Body of pancreas (tissue), 4 donors: ENCODE measurements around the gene GABRA1. TPM values are rescaled to one million over a fixed set of nuclear protein-coding genes. Genes with fewer than 3 reads are reported as not detected.

ENCODE experiments used
- ATAC-seq: fragments of 150-250 bp; one replicate; pipeline ENCODE4 v1.9.1; 2016
- DNase-seq, 4 donors: peaks; one replicate each; pipeline ENCODE4 v3.0.0-alpha.2; 2019
- H3K27ac ChIP-seq, 4 donors: fragments of 200-600 bp; sonication (generic); 1 replicate in 3 of 4; 2 replicates in 1 of 4; pipeline versions ENCODE4 v1.5.1 to v1.6.1; 2016 to 2019; ENCODE audit warnings: mild to moderate bottlenecking in 1 of 4, mixed read lengths in 1 of 4, moderate library complexity in 1 of 4
- H3K27me3 ChIP-seq, 2 donors: fragments of 200-600 bp; sonication (generic); one replicate each; pipeline ENCODE4 v1.6.0; 2016; ENCODE audit warnings: mild to moderate bottlenecking in 1 of 2
- H3K36me3 ChIP-seq, 2 donors: fragments of 200-600 bp; sonication (generic); replicated peaks in 1 of 2; 2 replicates each; pipeline ENCODE4 v1.5.1; 2016; ENCODE audit warnings: low read depth in 2 of 2; ENCODE audit not compliant: insufficient read depth in 1 of 2
- H3K4me1 ChIP-seq: fragments of 200-600 bp; sonication (generic); one replicate; pipeline ENCODE4 v1.6.0; 2016
- H3K4me3 ChIP-seq, 2 donors: fragments of 200-600 bp; sonication (generic); 1 replicate in 1 of 2; 2 replicates in 1 of 2; pipeline ENCODE4 v1.5.1; 2016 to 2019
- H3K9me3 ChIP-seq, 3 donors: fragments of 200-600 bp; sonication (generic); 1 replicate in 2 of 3; 2 replicates in 1 of 3; pipeline ENCODE4 v1.5.1; 2016
- POLR2A ChIP-seq, 3 donors: fragments of 450-650 bp; IDR thresholded peaks; one replicate each; pipeline ENCODE4 v1.6.1; 2016; ENCODE audit warnings: antibody characterized with exemption in 3 of 3, mild to moderate bottlenecking in 2 of 3
- WGBS, 2 donors: methylation state at CpG; one replicate each; pipeline ENCODE4 v1.1.5; 2017; 5-methylcytosine and 5-hydroxymethylcytosine counted together
- intact Hi-C: fragments of 100-400 bp; cut with DNase I; formaldehyde crosslinking; loops from one replicate; pipeline ENCODE4 v1.15.1; 2023
- total RNA-seq, 2 donors: library from RNA; depleted of rRNA; stranded (reverse); fragments of >200 nt; gene quantifications; one replicate each; pipeline ENCODE4 v1.1.0, GENCODE V29; 2016
- TF ChIP-seq, protein P1 (sequence below), 7 experiments: fragments of 450-650 bp in 4 of 7; fragments of 200-600 bp in 3 of 7; sonication (generic) in 3 of 7; IDR thresholded peaks; one replicate each; pipeline ENCODE4 v1.5.1; 2016 to 2019; ENCODE audit warnings: antibody characterized with exemption in 7 of 7

The GABRA1 gene
- total RNA-seq, 2 donors from 2014 or later, result not detected

DNA sequence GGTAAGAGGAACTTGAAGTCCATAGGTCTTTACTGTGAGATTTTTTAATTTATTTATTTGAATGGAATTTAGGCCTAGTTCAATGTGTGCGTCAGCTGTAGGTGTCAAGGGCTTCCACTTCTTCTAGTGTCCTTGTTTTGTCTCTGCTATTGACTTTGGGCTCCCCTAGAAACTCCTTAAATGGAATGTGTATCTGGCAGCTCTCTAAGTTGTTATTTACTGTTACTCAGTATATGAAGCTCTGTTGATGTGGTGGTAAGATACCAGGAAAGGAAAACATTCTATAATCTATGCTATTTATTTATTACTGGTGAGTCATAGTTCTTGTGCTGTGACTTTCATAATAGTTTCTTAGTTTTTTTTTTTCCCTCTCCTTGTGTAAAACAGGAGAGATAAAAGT is 97.1 kb downstream of the GABRA1 start:
- no peak for ATAC-seq
- no peak for DNase-seq
- Histone ChIP-seq H3K4me1 (no peaks in the 10 kb centered on the region), H3K36me3 (no peaks in the 10 kb centered on the region), H3K27me3 (no peaks in the 10 kb centered on the region), H3K27ac (no peak overlapping the region), H3K9me3 (no peaks in the 10 kb centered on the region), H3K4me3 (no peak overlapping the region)
- intact Hi-C loops, result no loop called here
- 86 to 88% methylated on average over 1 of the region's 1 CpG for whole genome bisulfite sequencing, 2 donors
- TF ChIP-seq POLR2A (IDR thresholded peaks at IDR 0.05), result no peak

DNA sequence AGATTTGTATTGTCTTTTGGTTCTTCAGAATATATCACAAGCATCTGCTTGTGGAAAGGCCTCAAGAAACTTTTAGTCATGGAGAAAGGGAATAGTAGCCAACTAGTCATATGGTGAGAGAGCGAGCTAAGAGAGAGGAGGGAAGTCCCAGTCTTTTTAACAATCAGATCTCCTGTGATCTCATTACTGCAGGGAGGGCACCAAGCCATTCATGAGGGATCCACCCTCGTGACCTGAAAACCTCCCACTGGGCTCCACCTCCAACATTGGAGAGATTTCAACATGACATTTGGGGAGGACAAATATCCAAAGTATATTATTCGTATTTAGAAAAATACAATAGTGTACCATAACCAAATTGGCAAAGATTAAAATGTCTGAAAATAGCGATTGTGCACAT is 99.0 kb downstream of the GABRA1 start:
- H3K36me3 ChIP-seq, result no peaks in the 10 kb centered on the region
- DNase-seq, result no peak
- no peak overlapping the region for H3K4me3 ChIP-seq
- ATAC-seq, result no peak
- 58 to 71% methylated on average over 4 of the region's 4 CpGs for WGBS, 2 donors
- intact Hi-C loops, result no loop called here
- no peaks in the 10 kb centered on the region for H3K9me3 ChIP-seq
- H3K27me3 ChIP-seq, result no peaks in the 10 kb centered on the region
- no peak overlapping the region for H3K27ac ChIP-seq
- TF ChIP-seq, protein P1, sequence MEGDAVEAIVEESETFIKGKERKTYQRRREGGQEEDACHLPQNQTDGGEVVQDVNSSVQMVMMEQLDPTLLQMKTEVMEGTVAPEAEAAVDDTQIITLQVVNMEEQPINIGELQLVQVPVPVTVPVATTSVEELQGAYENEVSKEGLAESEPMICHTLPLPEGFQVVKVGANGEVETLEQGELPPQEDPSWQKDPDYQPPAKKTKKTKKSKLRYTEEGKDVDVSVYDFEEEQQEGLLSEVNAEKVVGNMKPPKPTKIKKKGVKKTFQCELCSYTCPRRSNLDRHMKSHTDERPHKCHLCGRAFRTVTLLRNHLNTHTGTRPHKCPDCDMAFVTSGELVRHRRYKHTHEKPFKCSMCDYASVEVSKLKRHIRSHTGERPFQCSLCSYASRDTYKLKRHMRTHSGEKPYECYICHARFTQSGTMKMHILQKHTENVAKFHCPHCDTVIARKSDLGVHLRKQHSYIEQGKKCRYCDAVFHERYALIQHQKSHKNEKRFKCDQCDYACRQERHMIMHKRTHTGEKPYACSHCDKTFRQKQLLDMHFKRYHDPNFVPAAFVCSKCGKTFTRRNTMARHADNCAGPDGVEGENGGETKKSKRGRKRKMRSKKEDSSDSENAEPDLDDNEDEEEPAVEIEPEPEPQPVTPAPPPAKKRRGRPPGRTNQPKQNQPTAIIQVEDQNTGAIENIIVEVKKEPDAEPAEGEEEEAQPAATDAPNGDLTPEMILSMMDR (IDR thresholded peaks at IDR 0.05), result no peak
- no peak for TF ChIP-seq POLR2A (IDR thresholded peaks at IDR 0.05)
- H3K4me1 ChIP-seq, result no peaks in the 10 kb centered on the region

Other genes starting within 250 kb of the GABRA1 start
- gene GABRA6, start 162.4 kb upstream of the GABRA1 start, total RNA-seq, result not detected
- gene GABRG2, start 219.7 kb downstream of the GABRA1 start, total RNA-seq, result 1 to 10 TPM in 1 of 2 donors, not detected in 1; 1.6 TPM